PC-9 (cell line): ENCODE measurements around the gene MYO3B.

Experiments used
- EZH2 ChIP-seq: fragments of 200-600 bp; sonication (generic); IDR thresholded peaks from 2 replicates; pipeline ENCODE4 v1.8.0; 2017; ENCODE audit warnings: antibody characterized with exemption, low read depth
- TF ChIP-seq, protein P1 (sequence below): fragments of 200-600 bp; sonication (generic); conservative IDR thresholded peaks from 2 replicates; pipeline ENCODE4 v1.6.1; 2017; ENCODE audit warnings: mixed run types, antibody characterized with exemption, mild to moderate bottlenecking, moderate library complexity

DNA sequence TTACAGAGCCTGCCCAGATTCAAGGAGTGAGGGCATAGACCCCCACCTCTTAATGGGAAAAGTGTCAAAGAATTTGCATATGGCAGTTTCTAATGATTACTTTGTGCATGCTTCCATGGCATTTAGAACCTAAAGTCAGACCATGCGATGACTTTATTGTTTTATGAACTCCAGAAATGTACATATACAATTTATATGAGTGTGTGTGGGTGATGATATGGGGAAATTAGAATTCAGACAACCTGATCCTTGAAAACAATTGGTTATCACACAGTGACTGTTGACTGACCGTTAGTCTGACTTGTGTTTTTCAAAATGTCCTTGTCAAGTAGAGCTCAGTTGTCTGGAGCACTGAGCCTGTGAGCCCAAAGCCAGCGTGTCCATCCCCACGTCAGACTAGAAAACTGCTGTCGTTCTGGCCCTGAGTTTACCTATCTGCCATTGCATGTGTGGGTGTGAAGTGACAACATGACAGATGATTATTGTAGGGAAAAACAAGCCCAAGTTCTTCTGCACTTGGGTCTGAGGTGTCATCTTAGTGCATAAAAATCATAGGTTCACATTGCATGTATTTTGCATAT is 128.4 kb downstream of the MYO3B start:
- TF ChIP-seq, protein P1, sequence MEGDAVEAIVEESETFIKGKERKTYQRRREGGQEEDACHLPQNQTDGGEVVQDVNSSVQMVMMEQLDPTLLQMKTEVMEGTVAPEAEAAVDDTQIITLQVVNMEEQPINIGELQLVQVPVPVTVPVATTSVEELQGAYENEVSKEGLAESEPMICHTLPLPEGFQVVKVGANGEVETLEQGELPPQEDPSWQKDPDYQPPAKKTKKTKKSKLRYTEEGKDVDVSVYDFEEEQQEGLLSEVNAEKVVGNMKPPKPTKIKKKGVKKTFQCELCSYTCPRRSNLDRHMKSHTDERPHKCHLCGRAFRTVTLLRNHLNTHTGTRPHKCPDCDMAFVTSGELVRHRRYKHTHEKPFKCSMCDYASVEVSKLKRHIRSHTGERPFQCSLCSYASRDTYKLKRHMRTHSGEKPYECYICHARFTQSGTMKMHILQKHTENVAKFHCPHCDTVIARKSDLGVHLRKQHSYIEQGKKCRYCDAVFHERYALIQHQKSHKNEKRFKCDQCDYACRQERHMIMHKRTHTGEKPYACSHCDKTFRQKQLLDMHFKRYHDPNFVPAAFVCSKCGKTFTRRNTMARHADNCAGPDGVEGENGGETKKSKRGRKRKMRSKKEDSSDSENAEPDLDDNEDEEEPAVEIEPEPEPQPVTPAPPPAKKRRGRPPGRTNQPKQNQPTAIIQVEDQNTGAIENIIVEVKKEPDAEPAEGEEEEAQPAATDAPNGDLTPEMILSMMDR = no peak
- no peak for TF ChIP-seq EZH2
